Karpas-422 (cell line): Measurements from ENCODE around the gene ABI2. TPM values are rescaled to one million over a fixed set of nuclear protein-coding genes. Genes with fewer than 3 reads are reported as not detected.
"Not testable (repeated sequence)": the region's sequence is repeated elsewhere in the genome, so short reads cannot be mapped to it uniquely, and the experiment has no call there.

Experiments used
- DNase-seq: peaks from one replicate; pipeline ENCODE4 v3.0.0-alpha.2; 2015
- H2AFZ ChIP-seq: fragments of 200-600 bp; sonication (generic); 2 replicates; pipeline ENCODE4 v1.6.1; 2014; ENCODE audit warnings: antibody characterized with exemption, low read length, mixed read lengths
- H3K27ac ChIP-seq: fragments of 200-600 bp; sonication (generic); 2 replicates; pipeline ENCODE4 v1.5.1; 2014; ENCODE audit warnings: mild to moderate bottlenecking, low read length, moderate library complexity
- H3K27me3 ChIP-seq: fragments of 200-600 bp; sonication (generic); 2 replicates; pipeline ENCODE4 v1.6.1; 2014; ENCODE audit warnings: low read length, mixed read lengths
- H3K36me3 ChIP-seq: fragments of 200-600 bp; sonication (generic); 2 replicates; pipeline ENCODE4 v1.6.1; 2014; ENCODE audit warnings: low read length, mixed read lengths; ENCODE audit not compliant: insufficient read depth
- H3K4me1 ChIP-seq: fragments of 200-600 bp; sonication (generic); 2 replicates; pipeline ENCODE4 v1.6.1; 2014; ENCODE audit warnings: mild to moderate bottlenecking, low read length, mixed read lengths
- H3K4me2 ChIP-seq: fragments of 200-600 bp; sonication (generic); 2 replicates; pipeline ENCODE4 v1.6.1; 2014; ENCODE audit warnings: low read length, low read depth, mild to moderate bottlenecking; ENCODE audit not compliant: poor library complexity, severe bottlenecking
- H3K4me3 ChIP-seq: fragments of 200-600 bp; sonication (generic); 2 replicates; pipeline ENCODE4 v1.5.1; 2014; ENCODE audit warnings: mild to moderate bottlenecking, antibody characterized with exemption, low read length, mixed read lengths
- H3K79me2 ChIP-seq: fragments of 200-600 bp; sonication (generic); 2 replicates; pipeline ENCODE4 v1.6.1; 2014; ENCODE audit warnings: mild to moderate bottlenecking, low read length, mixed read lengths
- H3K9ac ChIP-seq: fragments of 200-600 bp; sonication (generic); 2 replicates; pipeline ENCODE4 v1.6.0; 2014; ENCODE audit warnings: low read length
- H3K9me2 ChIP-seq: fragments of 200-600 bp; sonication (generic), shearing (Covaris generic); replicated peaks from 2 replicates; pipeline ENCODE4 v1.6.0; 2014; ENCODE audit warnings: mild to moderate bottlenecking, low read length, moderate library complexity; ENCODE audit not compliant: insufficient read depth
- H3K9me3 ChIP-seq: fragments of 300-700, 200-600 bp; sonication (generic); 2 replicates; pipeline ENCODE4 v1.6.1; 2014; ENCODE audit warnings: low read length, mixed read lengths
- H4K20me1 ChIP-seq: fragments of 200-600 bp; sonication (generic); 2 replicates; pipeline ENCODE4 v1.6.1; 2014; ENCODE audit warnings: mild to moderate bottlenecking, antibody characterized with exemption, low read length, low read depth; ENCODE audit not compliant: insufficient read depth
- total RNA-seq: library from RNA; depleted of rRNA; stranded (reverse); fragments of >200 nt; shearing (Covaris generic); gene quantifications from 2 replicates; pipeline ENCODE4 v1.2.3, GENCODE V29; 2014; ENCODE audit warnings: low replicate concordance; rRNA removed

Gene ABI2
- 91.9 and 142 TPM in 2 replicates for total RNA-seq

DNA sequence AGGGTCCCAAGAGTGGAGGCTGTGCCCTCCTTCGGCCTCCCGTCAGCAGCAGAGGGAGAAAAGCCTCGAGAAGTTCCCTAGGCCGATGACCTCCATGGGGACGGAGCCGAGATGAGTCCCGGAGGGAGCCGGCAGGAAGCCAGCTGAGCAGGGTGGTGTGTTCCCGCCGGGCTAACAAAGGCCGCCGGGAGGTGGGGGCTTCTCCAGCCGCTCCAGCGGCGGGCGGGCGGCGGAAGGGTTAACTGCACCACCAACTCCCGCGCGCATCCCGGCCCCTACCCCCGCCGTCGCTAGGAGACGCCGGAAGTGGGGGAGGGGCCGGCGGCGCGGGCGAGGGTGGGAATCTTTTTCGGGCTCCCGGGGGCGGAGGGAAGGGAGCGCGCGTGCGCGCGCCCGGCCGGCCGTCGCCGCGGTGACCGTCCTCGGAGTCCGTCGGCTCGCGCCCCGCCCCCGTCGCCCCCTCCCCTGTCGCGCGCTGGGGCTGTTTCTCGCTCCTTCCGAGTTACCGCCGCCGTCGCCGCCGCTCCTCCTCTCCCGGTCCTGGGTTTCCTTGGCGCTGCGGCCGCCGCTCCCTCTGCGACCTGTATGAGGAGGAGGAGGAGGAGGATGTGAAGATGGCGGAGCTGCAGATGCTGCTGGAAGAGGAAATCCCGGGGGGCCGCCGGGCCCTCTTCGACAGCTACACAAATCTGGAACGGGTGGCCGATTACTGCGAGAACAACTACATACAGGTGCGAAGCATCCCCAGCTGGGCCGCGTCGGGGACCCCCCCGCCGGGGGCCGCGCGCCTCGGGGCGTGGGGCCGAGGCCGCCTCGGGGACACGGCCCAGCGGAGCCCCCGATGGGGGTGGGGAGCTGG lies at the start of gene ABI2:
Gene ABI2, plus strand, starts transcription at position 494 of the 859 bp plus-strand sequence. Its CDS starts 121 bp downstream, at position 615.
- H3K79me2 ChIP-seq = peaks cover 48% of the 10 kb centered on the region
- H3K9ac ChIP-seq = peak within 1 kb of the TSS; percentile 82
- H3K4me2 ChIP-seq = peak within 1 kb of the TSS; percentile 75
- H3K9me2 ChIP-seq = no peaks in the 10 kb centered on the region
- peak within 1 kb of the TSS; percentile 78 for H3K27ac ChIP-seq
- no peaks in the 10 kb centered on the region for H3K9me3 ChIP-seq
- H3K36me3 ChIP-seq = peaks cover under 1% of the 10 kb centered on the region; the same call in 1 of the 2 replicates
- peak within 1 kb of the TSS; percentile 79 for H3K4me3 ChIP-seq
- H3K4me1 ChIP-seq = peaks cover 29% of the 10 kb centered on the region
- no peaks in the 10 kb centered on the region for H3K27me3 ChIP-seq
- H4K20me1 ChIP-seq = no peaks in the 10 kb centered on the region
- H2AFZ ChIP-seq = peak within 1 kb of the TSS; percentile 79
- peak; percentile 95 for DNase-seq

- H3K27ac ChIP-seq = no peak overlapping the region
- no peaks in the 10 kb centered on the region for H3K9me3 ChIP-seq
- peaks cover 17% of the 10 kb centered on the region for H3K36me3 ChIP-seq
Measured at GRCh38 chr2:203279288-203279687, 48.9 kb upstream of the ABI2 start.

DNA sequence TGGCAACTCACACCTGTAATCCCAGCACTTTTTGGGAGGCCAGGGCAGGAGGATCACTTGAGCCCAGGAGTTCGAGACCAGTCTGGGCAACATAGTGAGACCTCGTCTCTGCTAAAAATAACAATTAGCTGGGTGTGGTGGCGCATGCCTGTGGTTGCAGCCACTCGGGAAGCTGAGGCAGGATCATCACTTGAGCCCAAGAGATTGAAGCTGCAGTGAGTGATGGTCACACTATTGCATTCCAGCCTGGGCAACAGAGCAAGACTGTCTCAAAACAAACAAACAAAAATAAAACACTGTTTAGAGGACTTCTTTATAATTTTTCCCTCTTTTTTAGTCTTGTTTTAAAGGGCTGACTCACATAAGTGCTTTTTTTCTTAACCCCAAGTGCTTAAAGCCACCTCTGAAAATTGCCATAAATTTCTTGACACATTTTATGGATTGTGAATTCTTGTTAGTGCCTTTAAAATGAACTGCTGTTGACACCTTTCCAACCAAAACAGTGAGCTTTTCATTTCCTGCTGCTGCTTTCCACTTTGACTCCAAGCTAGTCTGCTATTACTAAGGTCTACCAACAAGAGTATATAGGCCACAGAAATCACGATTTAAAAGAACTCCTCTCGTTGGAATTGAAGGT lies 47.6 kb upstream of the ABI2 start:
- H3K79me2 ChIP-seq = no peaks in the 10 kb centered on the region
- no peak for DNase-seq
- no peaks in the 10 kb centered on the region for H3K9me3 ChIP-seq
- no peak overlapping the region for H2AFZ ChIP-seq
- H3K27ac ChIP-seq = no peak overlapping the region
- no peak overlapping the region for H3K4me3 ChIP-seq
- H4K20me1 ChIP-seq = no peaks in the 10 kb centered on the region
- no peaks in the 10 kb centered on the region for H3K4me1 ChIP-seq
- no peaks in the 10 kb centered on the region for H3K9me2 ChIP-seq
- H3K4me2 ChIP-seq = no peak overlapping the region
- H3K27me3 ChIP-seq = no peaks in the 10 kb centered on the region
- H3K9ac ChIP-seq = no peak overlapping the region
- H3K36me3 ChIP-seq = peaks cover 25% of the 10 kb centered on the region

More at GRCh38 chr2:203279288-203279687, 48.9 kb upstream of the ABI2 start:
- H2AFZ ChIP-seq = no peak overlapping the region
- no peaks in the 10 kb centered on the region for H3K9me2 ChIP-seq
- H3K4me1 ChIP-seq = no peaks in the 10 kb centered on the region
- H3K9ac ChIP-seq = no peak overlapping the region
- no peak overlapping the region for H3K4me2 ChIP-seq
- H3K4me3 ChIP-seq = no peak overlapping the region
- no peaks in the 10 kb centered on the region for H3K27me3 ChIP-seq
- H4K20me1 ChIP-seq = no peaks in the 10 kb centered on the region
- no peak for DNase-seq
- H3K79me2 ChIP-seq = no peaks in the 10 kb centered on the region

GRCh38 chr2:203282101-203282500 lies 46.1 kb upstream of the ABI2 start:
- Histone ChIP-seq H3K36me3 (peaks cover 31% of the 10 kb centered on the region; the same call in 1 of the 2 replicates), H3K79me2 (no peaks in the 10 kb centered on the region), H3K27ac (no peak overlapping the region), H3K4me3 (no peak overlapping the region), H3K9ac (no peak overlapping the region), H3K4me2 (no peak overlapping the region), H2AFZ (no peak overlapping the region), H3K27me3 (no peaks in the 10 kb centered on the region), H3K9me3 (no peaks in the 10 kb centered on the region), H4K20me1 (no peaks in the 10 kb centered on the region), H3K9me2 (no peaks in the 10 kb centered on the region), H3K4me1 (no peaks in the 10 kb centered on the region)
- DNase-seq = no peak

DNA sequence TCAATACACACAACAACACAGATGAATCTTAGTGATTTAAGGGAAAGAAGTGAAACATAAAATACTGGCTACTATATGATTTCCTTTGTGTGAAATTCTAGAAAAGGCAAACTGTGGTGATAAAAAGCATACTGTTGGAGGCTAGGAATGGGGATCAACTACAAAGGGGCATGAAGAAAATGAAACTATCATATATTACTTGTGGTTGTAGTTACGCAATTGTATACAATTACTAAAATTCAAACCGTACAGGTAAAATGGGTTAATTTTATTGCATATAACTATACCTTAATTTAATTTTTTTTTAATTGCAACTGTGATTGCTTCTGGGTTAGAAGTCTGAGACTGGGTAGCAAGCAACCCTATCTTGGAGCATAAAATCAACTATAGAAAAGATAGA lies 41.7 kb upstream of the ABI2 start:
- Histone ChIP-seq H3K9me2 (no peaks in the 10 kb centered on the region), H3K27me3 (no peaks in the 10 kb centered on the region), H3K9ac (no peak overlapping the region), H3K4me2 (no peak overlapping the region), H3K36me3 (peaks cover 33% of the 10 kb centered on the region; the same call in 1 of the 2 replicates), H3K9me3 (no peaks in the 10 kb centered on the region), H2AFZ (no peak overlapping the region), H3K4me1 (no peaks in the 10 kb centered on the region), H3K79me2 (no peaks in the 10 kb centered on the region), H3K4me3 (no peak overlapping the region), H4K20me1 (no peaks in the 10 kb centered on the region), H3K27ac (no peak overlapping the region)
- DNase-seq = no peak

DNA sequence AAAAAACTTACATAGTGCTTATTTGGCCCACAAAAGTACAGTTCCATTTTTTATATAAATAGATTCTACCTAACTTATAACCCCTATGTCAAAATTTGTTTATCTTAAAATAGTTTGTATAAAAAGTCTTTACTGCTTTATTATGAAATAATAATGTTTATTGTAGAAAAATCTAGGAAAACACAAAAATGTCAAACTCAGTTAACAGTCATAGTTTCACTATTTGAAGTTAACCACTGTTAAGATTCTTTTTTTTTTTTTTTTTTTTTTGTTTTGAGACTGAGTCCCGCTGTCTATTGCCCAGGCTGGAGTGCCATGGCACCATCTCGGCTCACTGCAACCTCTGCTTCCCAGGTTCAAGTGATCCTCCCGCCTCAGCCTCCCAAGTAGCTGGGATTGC lies 26.5 kb upstream of the ABI2 start:
- Histone ChIP-seq H3K9me3 (no peaks in the 10 kb centered on the region), H3K4me2 (no peak overlapping the region), H3K79me2 (no peaks in the 10 kb centered on the region), H3K4me3 (no peak overlapping the region), H3K27ac (no peak overlapping the region), H3K9ac (no peak overlapping the region), H3K27me3 (no peaks in the 10 kb centered on the region), H3K9me2 (no peaks in the 10 kb centered on the region), H4K20me1 (no peaks in the 10 kb centered on the region), H3K4me1 (no peaks in the 10 kb centered on the region), H3K36me3 (peaks cover under 1% of the 10 kb centered on the region; the same call in 1 of the 2 replicates), H2AFZ (no peak overlapping the region)
- DNase-seq = no peak

GRCh38 chr2:203302586-203302985 lies 25.6 kb upstream of the ABI2 start:
- not testable (repeated sequence) for DNase-seq, H3K4me1 ChIP-seq, H3K9ac ChIP-seq, H4K20me1 ChIP-seq, H3K36me3 ChIP-seq, H3K9me3 ChIP-seq, H3K9me2 ChIP-seq, H3K27ac ChIP-seq, H3K4me3 ChIP-seq, H2AFZ ChIP-seq, H3K27me3 ChIP-seq, H3K79me2 ChIP-seq, H3K4me2 ChIP-seq

GRCh38 chr2:203310688-203311436 lies 17.3 kb upstream of the ABI2 start:
- Histone ChIP-seq H3K27ac (peak overlapping the region; percentile 3; the same call in 1 of the 2 replicates), H3K9me3 (no peaks in the 10 kb centered on the region), H3K27me3 (no peaks in the 10 kb centered on the region), H3K36me3 (no peaks in the 10 kb centered on the region), H2AFZ (no peak overlapping the region), H3K4me1 (peaks cover 13% of the 10 kb centered on the region), H3K79me2 (no peaks in the 10 kb centered on the region), H4K20me1 (no peaks in the 10 kb centered on the region), H3K4me2 (peak overlapping the region; percentile 19), H3K4me3 (no peak overlapping the region), H3K9ac (no peak overlapping the region), H3K9me2 (no peaks in the 10 kb centered on the region)
- no peak for DNase-seq
